Measurements from ENCODE around the gene CFAP54. TPM values are rescaled to one million over a fixed set of nuclear protein-coding genes. Genes with fewer than 3 reads are reported as not detected.
A peak's percentile ranks its signal among the peaks of the same experiment; 100 is the strongest.

Gene CFAP54
- polyA plus RNA-seq, 2 of the 4 experiments (the other 2 are of a cell fraction): 0.70 to 1.2 TPM

- 36% methylated on average over 3 of the region's 3 CpGs for WGBS (ENCODE audit: missing lambda C conversion rate)
- FAIRE-seq (no peak), DNase-seq (ENCODE audit: low read depth in 1 of 2, low spot score in 1 of 2) (peak in 1 of 2 experiments; percentile 30), ATAC-seq (peak; percentile 52 to 60; a peak in 4 of 6 replicates)
- ChIA-PET CTCF (interaction anchor here (1.5 kb wide), 1 partner anchor 68 kb away, joined by 3 read pairs; no protein-coding TSS in a partner anchor), POLR2A (no interaction called here)
- TF ChIP-seq MAZ (IDR thresholded peaks at IDR 0.05; ENCODE audit: borderline replicate concordance, low read depth, low read length) (no peak), EP300 (IDR thresholded peaks at IDR 0.05) (0 out of 5 replicates have a peak, but pooled peaks of 1 of the 2 experiments have one; percentile 16)
- Histone ChIP-seq H3K4me1 (0 out of 3 replicates have a peak, but pooled peaks cover 11% of the 10 kb centered on the region), H3K27ac (0 out of 6 replicates have a peak overlapping the region, but pooled peaks of 1 of the 2 experiments have one; percentile 42), H3K4me3 (no peak overlapping the region), H3K4me2 (0 out of 3 replicates have a peak overlapping the region, but pooled peaks have one; percentile 0), H3K9me3 (no peaks in the 10 kb centered on the region)
Observed at GRCh38 chr12:96770219-96771102, 281.1 kb downstream of the CFAP54 start.

GRCh38 chr12:96773031-96773430 lies 283.7 kb downstream of the CFAP54 start:
- H3K4me3 ChIP-seq: no peak overlapping the region
- H3K4me1 ChIP-seq: 0 out of 3 replicates have a peak, but pooled peaks cover 11% of the 10 kb centered on the region
- H3K27ac ChIP-seq: no peak overlapping the region
- FAIRE-seq: no peak
- H3K4me2 ChIP-seq: no peak overlapping the region
- POLR2A ChIA-PET: no interaction called here
- no peak for ATAC-seq
- DNase-seq (ENCODE audit: low read depth in 1 of 2, low spot score in 1 of 2): no peak
- CTCF ChIA-PET: no interaction called here
- TF ChIP-seq BCL3 (IDR thresholded peaks at IDR 0.05) (no peak), CBX8 (IDR thresholded peaks at IDR 0.05) (no peak), CHD2 (IDR thresholded peaks at IDR 0.05; ENCODE audit: low read length, partially characterized antibody) (no peak), MAX (IDR thresholded peaks at IDR 0.05) (no peak), ZSCAN20 (CRISPR knock-in tag; IDR thresholded peaks at IDR 0.05) (no peak), JUN (IDR thresholded peaks at IDR 0.05) (no peak)
- WGBS (ENCODE audit: missing lambda C conversion rate): 89% methylated on average over 2 of the region's 2 CpGs
- no peaks in the 10 kb centered on the region for H3K9me3 ChIP-seq

- ChIA-PET POLR2A (no interaction called here), CTCF (no interaction called here)
- FAIRE-seq (no peak), ATAC-seq (peak; percentile 66 to 87; a peak in 5 of 6 replicates), DNase-seq (ENCODE audit: low read depth in 1 of 2, low spot score in 1 of 2) (peak; percentile 6 to 75)
- H3K9me3 ChIP-seq: no peaks in the 10 kb centered on the region
- peak overlapping the region in 1 of 2 experiments; percentile 40; a peak in 1 of 6 replicates for H3K27ac ChIP-seq
- 8% methylated on average over 9 of the region's 9 CpGs for WGBS (ENCODE audit: missing lambda C conversion rate)
- TF ChIP-seq GATA3 (IDR thresholded peaks at IDR 0.05; ENCODE audit: borderline replicate concordance) (peak; percentile 63; the same call in 1 of the 2 replicates), POLR2A (IDR thresholded peaks at IDR 0.05; ENCODE audit: low read length) (no peak), BHLHE40 (IDR thresholded peaks at IDR 0.05; ENCODE audit: low read depth, low read length) (no peak), ELK1 (IDR thresholded peaks at IDR 0.05; ENCODE audit: low read depth, low read length) (no peak), NPAS2 (CRISPR knock-in tag; IDR thresholded peaks at IDR 0.05; ENCODE audit: borderline replicate concordance) (no peak), MAX (IDR thresholded peaks at IDR 0.05) (no peak), JUNB (IDR thresholded peaks at IDR 0.05) (peak; percentile 65), EHMT2 (IDR thresholded peaks at IDR 0.05; ENCODE audit: low read depth) (no peak), RAD21 (conservative IDR thresholded peaks at IDR 0.05 in 1 of 2, IDR thresholded peaks at IDR 0.05 in 1 of 2) (no peak), CTCF (IDR thresholded peaks at IDR 0.05) (no peak), FOSL2 (IDR thresholded peaks at IDR 0.05) (no peak; the same call in 1 of the 2 replicates), FOSL2 (CRISPR knock-in tag; IDR thresholded peaks at IDR 0.05) (peak; percentile 83), ZFP36 (IDR thresholded peaks at IDR 0.05; ENCODE audit: borderline replicate concordance, partially characterized antibody) (no peak), HDAC2 (IDR thresholded peaks at IDR 0.05) (no peak)
- H3K4me3 ChIP-seq: no peak overlapping the region
- 0 out of 3 replicates have a peak, but pooled peaks cover 11% of the 10 kb centered on the region for H3K4me1 ChIP-seq
- H3K4me2 ChIP-seq: peak overlapping the region; percentile 22; the same call in 2 of the 3 replicates
Observed at GRCh38 chr12:96774496-96775256, 285.3 kb downstream of the CFAP54 start.
